Kidney (tissue), 14 donors: ENCODE data around the gene ANGPTL1. TPM values are rescaled to one million over a fixed set of nuclear protein-coding genes. Genes with fewer than 3 reads are reported as not detected.

ENCODE experiments used
- DNase-seq, 5 donors: peaks; one replicate each; pipeline ENCODE4 v3.0.0-alpha.2; 2013 to 2020
- FAIRE-seq: peaks from 2 replicates; lab custom pipeline; 2012; peaks lifted over from hg19 to GRCh38; lab: Jason Lieb, UNC
- H3K27ac ChIP-seq, 2 donors: one replicate each; pipeline ENCODE4 v1.7.0; 2013; ENCODE audit warnings: low read depth in 2 of 2, low read length in 2 of 2, inconsistent platforms in 1 of 2
- H3K27me3 ChIP-seq: one replicate; pipeline ENCODE4 v1.7.1; 2013; ENCODE audit warnings: low read length, inconsistent platforms; ENCODE audit not compliant: control insufficient read depth, insufficient read depth
- H3K36me3 ChIP-seq, 3 donors: one replicate each; pipeline versions ENCODE4 v1.7.0 to v1.7.1; 2013; ENCODE audit warnings: low read length in 3 of 3, control low read depth in 1 of 3, inconsistent platforms in 1 of 3; ENCODE audit not compliant: insufficient read depth in 3 of 3, control insufficient read depth in 2 of 3
- H3K4me1 ChIP-seq, 3 donors: one replicate each; pipeline versions ENCODE4 v1.7.0 to v1.7.1; 2013; ENCODE audit warnings: low read length in 3 of 3, inconsistent platforms in 1 of 3, low read depth in 1 of 3; ENCODE audit not compliant: control insufficient read depth in 2 of 3, insufficient read depth in 2 of 3
- H3K4me3 ChIP-seq, 3 donors: one replicate each; pipeline versions ENCODE4 v1.7.0 to v1.8.1; 2013; ENCODE audit warnings: low read length in 3 of 3, control low read depth in 1 of 3, inconsistent platforms in 1 of 3
- H3K9ac ChIP-seq, 3 donors: one replicate each; pipeline versions ENCODE4 v1.7.0 to v1.7.1; 2013; ENCODE audit warnings: low read length in 3 of 3, control low read depth in 1 of 3, inconsistent platforms in 1 of 3
- H3K9me3 ChIP-seq, 3 donors: one replicate each; pipeline versions ENCODE4 v1.7.0 to v1.7.1; 2013; ENCODE audit warnings: low read length in 3 of 3, control low read depth in 1 of 3, inconsistent platforms in 1 of 3; ENCODE audit not compliant: control insufficient read depth in 2 of 3, insufficient read depth in 1 of 3
- intact Hi-C: fragments of 100-400 bp; cut with DNase I; formaldehyde crosslinking; loops from one replicate; pipeline ENCODE4 v1.11.1; 2022
- polyA plus RNA-seq: library from polyadenylated mRNA; stranded (reverse); fragments of 350-450 nt; fragmentation: Illumina TruSeq; extraction: RNeasy Lipid Tissue Mini Kit (QIAGEN cat#74804); gene quantifications from one replicate; pipeline ENCODE4 v1.2.3, GENCODE V29; 2014; ENCODE audit warnings: low read depth, low replicate concordance; ENCODE audit not compliant: insufficient read depth
- total RNA-seq: library from RNA; stranded (reverse); fragmentation: NEBNext Ultra II Directional; extraction: Animal tissue kit (Norgen Biotek cat#: 25700); gene quantifications from one replicate; pipeline ENCODE4 v1.2.1, GENCODE V29; 2021
- TF ChIP-seq, protein P1 (sequence below): IDR thresholded peaks from 3 replicates; pipeline ENCODE4 v1.5.1; 2012; ENCODE audit warnings: mild to moderate bottlenecking, moderate library complexity, borderline replicate concordance; ENCODE audit not compliant: insufficient read depth; ENCODE audit errors: extremely low read depth
- donor health status: control.
- donor health status: control.
- donor health status: control.
- donor health status: control.
- donor health status: control.
- donor health status: DM: yes; HTN: yes; CAD: no.
- donor health status: Normal renal cell carcinoma (clear cell type).

The ANGPTL1 gene
- total and polyA plus RNA-seq, 2 donors from 2014 or later = 8.2 to 24.5 TPM

DNA sequence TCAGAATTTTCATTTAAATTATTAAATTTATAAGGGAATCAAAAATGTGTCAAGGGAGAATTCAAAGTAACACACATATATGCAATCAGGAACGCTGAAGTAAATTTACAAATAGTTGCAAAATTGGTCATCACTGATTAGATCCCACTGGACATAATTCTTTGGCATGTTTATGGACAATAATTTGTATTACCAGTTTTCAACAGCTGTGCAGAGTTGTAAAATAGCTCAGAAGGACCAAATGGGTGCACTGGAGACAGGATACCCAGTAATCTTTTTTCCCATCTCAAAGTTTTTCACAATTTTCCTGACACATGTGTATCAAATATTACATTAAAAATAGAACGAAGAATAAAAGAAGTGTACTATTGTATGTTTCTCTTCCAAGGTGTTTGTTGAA lies 4.1 kb upstream of the ANGPTL1 start:
- H3K4me3 ChIP-seq = no peak overlapping the region
- H3K36me3 ChIP-seq = no peaks in the 10 kb centered on the region
- peaks cover 0 to 22% (median 10%) of the 10 kb centered on the region in 3 donors for H3K4me1 ChIP-seq
- no peak overlapping the region for H3K27ac ChIP-seq
- no peaks in the 10 kb centered on the region for H3K9me3 ChIP-seq
- FAIRE-seq (no peak), DNase-seq (no peak)
- intact Hi-C loops = no loop called here
- no peaks in the 10 kb centered on the region for H3K27me3 ChIP-seq
- H3K9ac ChIP-seq = no peak overlapping the region
- TF ChIP-seq, protein P1, sequence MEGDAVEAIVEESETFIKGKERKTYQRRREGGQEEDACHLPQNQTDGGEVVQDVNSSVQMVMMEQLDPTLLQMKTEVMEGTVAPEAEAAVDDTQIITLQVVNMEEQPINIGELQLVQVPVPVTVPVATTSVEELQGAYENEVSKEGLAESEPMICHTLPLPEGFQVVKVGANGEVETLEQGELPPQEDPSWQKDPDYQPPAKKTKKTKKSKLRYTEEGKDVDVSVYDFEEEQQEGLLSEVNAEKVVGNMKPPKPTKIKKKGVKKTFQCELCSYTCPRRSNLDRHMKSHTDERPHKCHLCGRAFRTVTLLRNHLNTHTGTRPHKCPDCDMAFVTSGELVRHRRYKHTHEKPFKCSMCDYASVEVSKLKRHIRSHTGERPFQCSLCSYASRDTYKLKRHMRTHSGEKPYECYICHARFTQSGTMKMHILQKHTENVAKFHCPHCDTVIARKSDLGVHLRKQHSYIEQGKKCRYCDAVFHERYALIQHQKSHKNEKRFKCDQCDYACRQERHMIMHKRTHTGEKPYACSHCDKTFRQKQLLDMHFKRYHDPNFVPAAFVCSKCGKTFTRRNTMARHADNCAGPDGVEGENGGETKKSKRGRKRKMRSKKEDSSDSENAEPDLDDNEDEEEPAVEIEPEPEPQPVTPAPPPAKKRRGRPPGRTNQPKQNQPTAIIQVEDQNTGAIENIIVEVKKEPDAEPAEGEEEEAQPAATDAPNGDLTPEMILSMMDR = no peak

DNA sequence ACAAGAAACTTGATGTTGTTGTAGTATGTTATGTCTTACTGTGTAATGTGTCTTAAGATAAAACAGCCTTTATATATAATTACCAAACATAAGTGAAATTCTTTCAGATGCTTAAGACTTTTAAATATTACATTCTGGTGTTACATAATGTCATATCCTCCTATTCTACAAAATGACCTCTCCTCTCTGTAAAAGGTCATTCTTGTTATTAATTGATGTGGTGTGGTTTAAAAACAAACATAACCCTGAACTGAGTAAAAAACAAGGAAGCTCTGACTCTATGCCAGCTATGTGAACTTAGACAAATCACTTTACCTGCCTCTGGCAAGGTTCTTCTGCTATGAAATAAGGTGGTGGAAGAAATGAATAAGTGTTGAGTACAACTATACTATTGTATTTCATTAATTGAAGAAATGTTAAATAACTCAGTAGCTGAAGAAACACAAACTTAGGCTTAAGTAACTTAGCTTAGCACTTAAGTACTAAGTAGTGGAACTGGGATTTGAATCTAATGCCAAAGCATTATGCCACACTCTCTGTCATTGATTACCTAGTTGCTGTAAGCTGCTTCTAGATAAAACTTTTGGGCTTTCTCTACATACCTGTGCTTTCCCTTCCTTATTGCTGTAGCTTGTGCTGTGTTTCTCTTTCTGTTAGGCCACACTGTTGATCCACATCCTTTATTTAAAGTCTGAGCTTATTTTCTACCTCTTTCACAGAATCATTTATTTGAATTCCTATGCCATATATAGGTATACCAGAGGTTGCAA lies 859 bp upstream of the ANGPTL1 start:
- intact Hi-C loops = no loop called here
- peak overlapping the region; percentile 35 to 71 for H3K27ac ChIP-seq
- no peaks in the 10 kb centered on the region for H3K9me3 ChIP-seq
- H3K36me3 ChIP-seq = no peaks in the 10 kb centered on the region
- peak overlapping the region in 2 of 3 donors; percentile 26 to 40 for H3K4me3 ChIP-seq
- TF ChIP-seq, protein P1 = no peak
- H3K4me1 ChIP-seq = peaks cover 0 to 22% (median 10%) of the 10 kb centered on the region in 3 donors
- H3K27me3 ChIP-seq = no peaks in the 10 kb centered on the region
- peak overlapping the region in 2 of 3 donors; percentile 5 to 9 for H3K9ac ChIP-seq
- DNase-seq (peak in 2 of 5 donors; percentile 9 to 16), FAIRE-seq (peak; percentile 77)

DNA sequence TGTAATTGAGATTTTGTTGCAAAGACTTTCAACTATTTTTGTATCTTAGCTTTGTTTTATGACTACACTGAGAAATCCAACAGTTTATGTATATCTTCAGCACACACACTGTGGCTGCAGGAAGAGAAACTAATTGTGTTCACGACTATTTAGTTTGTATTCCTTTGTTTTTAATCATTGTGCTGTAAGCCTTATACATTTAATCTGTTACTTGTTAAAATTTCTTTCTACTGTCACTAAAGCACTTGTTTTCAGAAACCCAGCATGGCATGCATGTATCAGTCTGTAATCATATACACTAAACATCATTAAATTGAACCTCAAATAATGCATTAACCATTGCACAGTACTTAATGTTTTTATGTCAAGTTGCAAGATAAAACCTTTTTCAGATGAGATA lies 656 bp downstream of the ANGPTL1 start:
- FAIRE-seq = no peak
- Histone ChIP-seq H3K4me3 (peak overlapping the region; percentile 8 to 41 (median 34)), H3K27ac (no peak overlapping the region), H3K4me1 (peaks cover 0 to 22% (median 10%) of the 10 kb centered on the region in 3 donors), H3K36me3 (peaks cover 0 to 2% (median 0%) of the 10 kb centered on the region in 3 donors), H3K9ac (no peak overlapping the region), H3K9me3 (no peaks in the 10 kb centered on the region), H3K27me3 (no peaks in the 10 kb centered on the region)
- TF ChIP-seq, protein P1 = no peak
- peak in 1 of 5 donors; percentile 8 for DNase-seq
- intact Hi-C loops = no loop called here
